Tongue (tissue), 2 donors: ENCODE measurements around the gene NR1D1. TPM values are rescaled to one million over a fixed set of nuclear protein-coding genes. Genes with fewer than 3 reads are reported as not detected.

ENCODE experiments used
- DNase-seq: peaks from one replicate; pipeline ENCODE4 v3.0.0-alpha.2; 2015
- total RNA-seq: library from RNA; depleted of rRNA; stranded (reverse); fragments of >200 nt; gene quantifications from one replicate; pipeline ENCODE4 v1.2.3, GENCODE V29; 2014

The NR1D1 gene
- total RNA-seq, 1 donor from 2014 or later, result 2.4 TPM

- DNase-seq, result peak; percentile 84
Measured at GRCh38 chr17:40075201-40075941, 25.0 kb downstream of the NR1D1 start.

- no peak for DNase-seq
Measured at GRCh38 chr17:40074871-40075200, 25.6 kb downstream of the NR1D1 start.

- no peak for DNase-seq
Measured at GRCh38 chr17:40074175-40074512, 26.2 kb downstream of the NR1D1 start.

GRCh38 chr17:40073454-40074174 lies 26.8 kb downstream of the NR1D1 start:
- no peak for DNase-seq

GRCh38 chr17:40072735-40073346 lies 27.5 kb downstream of the NR1D1 start:
- no peak for DNase-seq

GRCh38 chr17:40072040-40072734 lies 28.2 kb downstream of the NR1D1 start:
- peak; percentile 94 for DNase-seq

GRCh38 chr17:40071313-40072039 lies 28.9 kb downstream of the NR1D1 start:
- DNase-seq, result peak; percentile 65

GRCh38 chr17:40070709-40071312 lies 29.6 kb downstream of the NR1D1 start:
- peak; percentile 60 for DNase-seq

- DNase-seq, result peak; percentile 74
Measured at GRCh38 chr17:40069751-40070708, 30.4 kb downstream of the NR1D1 start.

- DNase-seq, result peak; percentile 96
Measured at GRCh38 chr17:40068917-40069750, 31.3 kb downstream of the NR1D1 start.

- DNase-seq, result no peak
Measured at GRCh38 chr17:40068584-40068916, 31.8 kb downstream of the NR1D1 start.

- DNase-seq, result no peak
Measured at GRCh38 chr17:40068129-40068581, 32.2 kb downstream of the NR1D1 start.

- no peak for DNase-seq
Measured at GRCh38 chr17:40067710-40068109, 32.7 kb downstream of the NR1D1 start.

- DNase-seq, result peak; percentile 54
Measured at GRCh38 chr17:40065769-40066510, 34.4 kb downstream of the NR1D1 start.

GRCh38 chr17:40064971-40065768 lies 35.2 kb downstream of the NR1D1 start:
- DNase-seq, result peak; percentile 83

GRCh38 chr17:40063901-40064531 lies 36.4 kb downstream of the NR1D1 start:
- peak; percentile 15 for DNase-seq

GRCh38 chr17:40063187-40063771 lies 37.1 kb downstream of the NR1D1 start:
- peak; percentile 40 for DNase-seq
